Neuronal stem cell (in vitro differentiated cells): ENCODE data around the gene GPD2.

Source experiments
- DNase-seq: peaks from one replicate; pipeline ENCODE4 v3.0.0-alpha.2; 2013; ENCODE audit warnings: low spot score
- H2AFZ ChIP-seq: one replicate; pipeline ENCODE4 v1.6.1; 2013; ENCODE audit warnings: mild to moderate bottlenecking, low read length, inconsistent platforms
- H2AK5ac ChIP-seq: 2 replicates; pipeline ENCODE4 v1.6.1; 2013; ENCODE audit warnings: low read depth, mild to moderate bottlenecking, inconsistent platforms, low read length, moderate library complexity, mixed read lengths
- H2BK120ac ChIP-seq: 2 replicates; pipeline ENCODE4 v1.6.1; 2013; ENCODE audit warnings: low read depth, mild to moderate bottlenecking, inconsistent platforms, low read length, moderate library complexity, mixed read lengths
- H2BK12ac ChIP-seq: one replicate; pipeline ENCODE4 v1.6.1; 2013; ENCODE audit warnings: low read length, inconsistent platforms
- H2BK15ac ChIP-seq: 2 replicates; pipeline ENCODE4 v1.6.1; 2013; ENCODE audit warnings: mild to moderate bottlenecking, low read length, inconsistent platforms, mixed read lengths
- H2BK5ac ChIP-seq: one replicate; pipeline ENCODE4 v1.6.1; 2013; ENCODE audit warnings: inconsistent platforms, mild to moderate bottlenecking, low read length, moderate library complexity
- H3K14ac ChIP-seq: one replicate; pipeline ENCODE4 v1.6.1; 2013; ENCODE audit warnings: low read length, inconsistent platforms
- H3K18ac ChIP-seq: 2 replicates; pipeline ENCODE4 v1.6.1; 2013; ENCODE audit warnings: low read length, inconsistent platforms
- H3K23ac ChIP-seq: 2 replicates; pipeline ENCODE4 v1.6.1; 2013; ENCODE audit warnings: low read depth, mild to moderate bottlenecking, mixed read lengths, low read length, inconsistent platforms; ENCODE audit not compliant: poor library complexity
- H3K27ac ChIP-seq: replicated peaks from 3 replicates; pipeline ENCODE4 v1.5.1; 2013; ENCODE audit warnings: low read length, inconsistent platforms
- H3K27me3 ChIP-seq, 3 experiments: 2 replicates each; pipeline ENCODE4 v1.6.1; 2013; ENCODE audit warnings: low read length in 3 of 3, mild to moderate bottlenecking in 2 of 3, inconsistent platforms in 1 of 3, low read depth in 1 of 3, mixed read lengths in 1 of 3, moderate library complexity in 1 of 3; ENCODE audit not compliant: control insufficient read depth in 3 of 3, insufficient read depth in 3 of 3
- H3K36me3 ChIP-seq, 2 donors: replicated peaks in 1 of 2; 2 replicates each; pipeline ENCODE4 v1.6.1; 2013; ENCODE audit warnings: low read length in 2 of 2; ENCODE audit not compliant: control insufficient read depth in 2 of 2, insufficient read depth in 2 of 2
- H3K4ac ChIP-seq: 2 replicates; pipeline ENCODE4 v1.6.1; 2013; ENCODE audit warnings: inconsistent platforms, mild to moderate bottlenecking, low read length, moderate library complexity
- H3K4me1 ChIP-seq, 2 donors: 1 replicate in 1 of 2; 2 replicates in 1 of 2; pipeline ENCODE4 v1.6.1; 2013; ENCODE audit warnings: low read length in 2 of 2, low read depth in 1 of 2; ENCODE audit not compliant: control insufficient read depth in 2 of 2, insufficient read depth in 1 of 2
- H3K4me2 ChIP-seq: one replicate; pipeline ENCODE4 v1.6.1; 2013; ENCODE audit warnings: mild to moderate bottlenecking, low read length, inconsistent platforms; ENCODE audit not compliant: insufficient read depth, poor library complexity, severe bottlenecking
- H3K4me3 ChIP-seq, 2 donors: 2 replicates each; pipeline ENCODE4 v1.5.1; 2013; ENCODE audit warnings: low read length in 2 of 2, mild to moderate bottlenecking in 2 of 2, inconsistent platforms in 1 of 2, moderate library complexity in 1 of 2
- H3K79me1 ChIP-seq: one replicate; pipeline ENCODE4 v1.6.1; 2013; ENCODE audit warnings: low read depth, mild to moderate bottlenecking, inconsistent platforms, low read length, moderate library complexity
- H3K9ac ChIP-seq: one replicate; pipeline ENCODE4 v1.6.1; 2013; ENCODE audit warnings: mild to moderate bottlenecking, low read depth, low read length, inconsistent platforms; ENCODE audit not compliant: poor library complexity
- H3K9me3 ChIP-seq, 2 donors: replicated peaks in 1 of 2; 2 replicates each; pipeline versions ENCODE3 to v1.6.1; 2013; ENCODE audit warnings: low read length in 2 of 2, mild to moderate bottlenecking in 2 of 2, inconsistent platforms in 1 of 2, low read depth in 1 of 2, mixed read lengths in 1 of 2, moderate library complexity in 1 of 2; ENCODE audit not compliant: control insufficient read depth in 2 of 2, insufficient read depth in 1 of 2
- H4K8ac ChIP-seq: one replicate; pipeline ENCODE4 v1.6.1; 2013; ENCODE audit warnings: low read depth, mild to moderate bottlenecking, inconsistent platforms, low read length, moderate library complexity
- H4K91ac ChIP-seq: one replicate; pipeline ENCODE4 v1.6.1; 2013; ENCODE audit warnings: low read length, low read depth, mild to moderate bottlenecking, inconsistent platforms; ENCODE audit not compliant: poor library complexity
- WGBS, 2 donors: extraction: QIAGEN DNeasy Blood & Tissue Kit; methylation state at CpG; one replicate each; pipeline ENCODE4 v1.1.7; 2013; ENCODE audit warnings: missing lambda C conversion rate in 2 of 2, mixed read lengths in 1 of 2; ENCODE audit not compliant: insufficient read length in 2 of 2, insufficient replicate concordance in 1 of 2; ENCODE audit errors: extremely low coverage in 2 of 2; 5-methylcytosine and 5-hydroxymethylcytosine counted together

GPD2 gene

DNA sequence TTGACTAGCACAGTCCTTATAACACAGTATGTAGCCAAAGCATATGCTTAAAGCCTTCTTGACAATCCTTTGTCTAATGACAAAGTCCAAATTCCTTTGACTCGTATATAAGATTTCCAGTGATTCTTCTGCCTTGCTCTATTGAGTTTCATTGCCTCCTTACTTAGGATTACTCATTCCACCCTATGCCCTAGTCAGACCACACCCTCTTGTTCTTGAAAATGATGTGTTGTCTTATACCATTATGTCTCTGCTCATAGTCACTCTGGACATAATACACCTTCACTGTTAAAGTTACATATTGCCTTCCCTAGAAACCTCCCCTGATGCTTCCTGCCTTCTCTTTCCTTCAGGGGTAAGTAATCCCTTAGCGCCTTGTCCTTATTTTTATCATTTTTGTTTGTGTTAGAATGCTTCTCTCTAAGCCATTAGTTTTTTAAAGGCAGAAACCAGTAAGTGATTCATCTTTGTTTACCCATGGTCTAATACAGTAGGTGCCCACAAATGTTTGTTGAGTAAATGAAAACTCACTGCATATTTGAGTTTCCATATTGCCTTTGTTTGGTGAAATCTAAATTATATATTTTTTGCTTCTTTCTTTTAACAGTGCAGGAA is 19.3 kb downstream of the GPD2 start:
- H3K27ac ChIP-seq, result no peak overlapping the region
- H3K4me2 ChIP-seq, result no peak overlapping the region
- H2BK12ac ChIP-seq, result no peak overlapping the region
- no peak overlapping the region for H3K4me3 ChIP-seq
- DNase-seq, result no peak
- no peak overlapping the region for H2BK5ac ChIP-seq
- no peak overlapping the region for H3K14ac ChIP-seq
- H3K27me3 ChIP-seq, result no peaks in the 10 kb centered on the region
- no peak overlapping the region for H3K9ac ChIP-seq
- no peak overlapping the region for H2BK15ac ChIP-seq
- no peak overlapping the region for H2BK120ac ChIP-seq
- no peaks in the 10 kb centered on the region for H3K79me1 ChIP-seq
- no peaks in the 10 kb centered on the region for H3K9me3 ChIP-seq
- no CpG with 5 or more reads among the region's 2 CpGs for WGBS, 2 donors
- H3K4me1 ChIP-seq, result peaks cover 0 to 11% of the 10 kb centered on the region in 2 donors
- H2AFZ ChIP-seq, result no peak overlapping the region
- H2AK5ac ChIP-seq, result no peak overlapping the region
- no peak overlapping the region for H3K18ac ChIP-seq
- H3K4ac ChIP-seq, result no peak overlapping the region
- no peak overlapping the region for H4K8ac ChIP-seq
- H3K36me3 ChIP-seq, result no peaks in the 10 kb centered on the region
- H3K23ac ChIP-seq, result no peak overlapping the region
- no peak overlapping the region for H4K91ac ChIP-seq

- H2BK120ac ChIP-seq, result no peak overlapping the region
- H2BK15ac ChIP-seq, result no peak overlapping the region
- H4K91ac ChIP-seq, result no peak overlapping the region
- no peak overlapping the region for H3K9ac ChIP-seq
- H3K23ac ChIP-seq, result no peak overlapping the region
- no peak overlapping the region for H2BK5ac ChIP-seq
- H2BK12ac ChIP-seq, result no peak overlapping the region
- H3K36me3 ChIP-seq, result no peaks in the 10 kb centered on the region
- no peaks in the 10 kb centered on the region for H3K9me3 ChIP-seq
- H4K8ac ChIP-seq, result no peak overlapping the region
- H3K4ac ChIP-seq, result no peak overlapping the region
- WGBS, 2 donors, result no CpG with 5 or more reads among the region's 3 CpGs
- no peak overlapping the region for H2AFZ ChIP-seq
- H3K18ac ChIP-seq, result no peak overlapping the region
- no peak overlapping the region for H3K27ac ChIP-seq
- no peak overlapping the region for H2AK5ac ChIP-seq
- H3K79me1 ChIP-seq, result no peaks in the 10 kb centered on the region
- H3K4me2 ChIP-seq, result no peak overlapping the region
- peaks cover 0 to 11% of the 10 kb centered on the region in 2 donors for H3K4me1 ChIP-seq
- DNase-seq, result no peak
- H3K27me3 ChIP-seq, result no peaks in the 10 kb centered on the region
- H3K4me3 ChIP-seq, result no peak overlapping the region
- no peak overlapping the region for H3K14ac ChIP-seq
Observed at GRCh38 chr2:156456616-156457015, 20.4 kb downstream of the GPD2 start.

GRCh38 chr2:156457523-156458517 is 21.6 kb downstream of the GPD2 start:
- H3K18ac ChIP-seq, result no peak overlapping the region
- peaks cover 0 to 11% of the 10 kb centered on the region in 2 donors for H3K4me1 ChIP-seq
- H3K23ac ChIP-seq, result no peak overlapping the region
- no peak overlapping the region for H3K14ac ChIP-seq
- no peak overlapping the region for H3K4ac ChIP-seq
- H3K36me3 ChIP-seq, result no peaks in the 10 kb centered on the region
- H2BK12ac ChIP-seq, result no peak overlapping the region
- H2BK120ac ChIP-seq, result no peak overlapping the region
- H2AK5ac ChIP-seq, result no peak overlapping the region
- H4K91ac ChIP-seq, result no peak overlapping the region
- no peak overlapping the region for H3K4me3 ChIP-seq
- H2BK5ac ChIP-seq, result no peak overlapping the region
- no peaks in the 10 kb centered on the region for H3K27me3 ChIP-seq
- no peak overlapping the region for H3K27ac ChIP-seq
- no peaks in the 10 kb centered on the region for H3K9me3 ChIP-seq
- no peak overlapping the region for H3K9ac ChIP-seq
- H2BK15ac ChIP-seq, result no peak overlapping the region
- no CpG with 5 or more reads among the region's 8 CpGs for WGBS, 2 donors
- no peak for DNase-seq
- peak overlapping the region; percentile 14 for H3K4me2 ChIP-seq
- no peak overlapping the region for H2AFZ ChIP-seq
- no peak overlapping the region for H4K8ac ChIP-seq
- no peaks in the 10 kb centered on the region for H3K79me1 ChIP-seq

DNA sequence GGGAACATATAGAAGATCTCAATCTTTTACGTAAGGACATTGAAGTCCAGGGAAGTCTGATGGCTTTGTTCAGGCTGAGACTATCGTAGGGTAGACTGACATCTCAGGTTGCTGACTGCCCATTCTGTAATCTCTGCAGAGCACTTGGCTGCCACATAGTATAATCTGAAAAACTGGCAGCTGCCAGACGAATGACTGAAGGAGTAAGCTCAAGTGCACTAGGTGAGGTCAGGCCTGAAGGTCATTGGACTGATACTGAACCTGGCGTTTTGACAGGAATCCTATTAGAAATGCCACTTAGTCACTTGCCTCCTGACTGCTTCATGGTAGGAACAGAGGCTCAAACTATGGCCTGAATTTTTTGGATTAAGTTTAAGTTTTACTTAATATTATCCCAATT is 23.5 kb downstream of the GPD2 start:
- no peak for DNase-seq
- Histone ChIP-seq H2BK5ac (no peak overlapping the region), H4K8ac (no peak overlapping the region)

More for the DNA sequence above, 23.5 kb downstream of the GPD2 start:
- Histone ChIP-seq H2BK120ac (no peak overlapping the region), H3K27ac (no peak overlapping the region), H3K14ac (no peak overlapping the region), H3K4ac (no peak overlapping the region), H3K27me3 (no peaks in the 10 kb centered on the region), H2AK5ac (no peak overlapping the region), H2BK15ac (no peak overlapping the region), H4K91ac (no peak overlapping the region), H3K4me1 (peaks cover 0 to 11% of the 10 kb centered on the region in 2 donors), H3K36me3 (no peaks in the 10 kb centered on the region), H3K9me3 (no peaks in the 10 kb centered on the region), H2BK12ac (no peak overlapping the region), H3K4me2 (no peak overlapping the region), H3K23ac (no peak overlapping the region), H3K79me1 (no peaks in the 10 kb centered on the region), H2AFZ (no peak overlapping the region), H3K18ac (no peak overlapping the region), H3K9ac (no peak overlapping the region), H3K4me3 (no peak overlapping the region)
- WGBS, 2 donors, result no CpG with 5 or more reads among the region's 4 CpGs
